CMK (cell line): Measurements from ENCODE around the gene PLCG2.
"Not testable (repeated sequence)": the region's sequence is repeated elsewhere in the genome, so short reads cannot be mapped to it uniquely, and the experiment has no call there.

Experiments
- DNase-seq: peaks from one replicate; pipeline ENCODE4 v3.0.0-alpha.2; 2010; ENCODE audit warnings: low read depth

PLCG2 gene

DNA sequence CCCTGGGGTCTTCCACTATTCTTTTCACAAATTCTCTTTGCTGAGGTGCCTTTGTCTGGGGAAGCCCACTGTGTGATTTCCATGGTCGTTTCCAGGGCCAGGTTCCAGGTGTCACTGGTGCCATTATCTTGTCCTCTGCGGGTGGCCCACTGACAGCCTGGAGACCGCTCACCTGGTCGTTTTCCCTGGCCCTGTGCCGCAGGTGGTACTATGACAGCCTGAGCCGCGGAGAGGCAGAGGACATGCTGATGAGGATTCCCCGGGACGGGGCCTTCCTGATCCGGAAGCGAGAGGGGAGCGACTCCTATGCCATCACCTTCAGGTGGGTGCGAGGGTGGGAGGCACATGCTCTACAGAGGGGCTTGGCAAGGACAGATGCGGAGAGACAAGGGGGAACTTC, 133.3 kb downstream of the PLCG2 start:
- no peak for DNase-seq

DNA sequence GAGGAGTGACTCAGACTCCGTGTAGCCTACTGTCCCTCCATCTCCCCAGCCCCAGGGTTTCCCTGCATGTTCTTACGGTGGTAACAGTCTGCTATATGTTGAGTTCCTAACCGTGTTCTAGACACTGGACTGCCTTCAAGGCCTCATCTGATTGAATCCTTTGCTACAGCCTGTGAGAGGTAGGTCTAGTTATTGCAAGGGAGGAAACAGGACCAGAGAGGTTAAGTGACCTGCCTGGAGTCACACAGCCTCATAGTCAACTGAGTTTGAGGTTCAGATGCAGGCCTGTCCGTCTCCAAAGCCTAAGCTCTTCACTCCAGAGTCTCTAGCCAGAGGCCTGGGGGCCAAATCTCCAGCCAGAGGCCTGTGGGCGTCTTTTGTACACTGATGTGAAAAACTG, 134.1 kb downstream of the PLCG2 start:
- DNase-seq: no peak

DNA sequence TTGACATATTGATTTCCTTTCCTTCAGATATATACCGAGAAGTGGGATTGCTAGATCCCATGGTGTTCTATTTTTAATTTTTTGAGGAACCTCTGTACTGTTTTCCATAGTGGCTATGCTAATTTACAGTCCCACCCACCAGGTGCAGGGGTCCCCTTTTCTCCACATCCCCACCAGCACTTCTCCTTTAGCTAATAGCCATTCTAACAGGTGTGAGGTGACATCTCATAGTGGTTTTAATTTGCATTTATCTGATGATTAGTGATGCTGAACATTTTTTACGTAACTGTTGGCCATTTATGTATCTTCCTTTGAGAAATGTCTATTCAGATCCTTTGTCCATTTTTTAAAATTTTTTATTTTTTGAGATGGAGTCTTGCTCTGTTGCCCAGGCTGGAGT, 138.3 kb downstream of the PLCG2 start:
- DNase-seq: no peak

DNA sequence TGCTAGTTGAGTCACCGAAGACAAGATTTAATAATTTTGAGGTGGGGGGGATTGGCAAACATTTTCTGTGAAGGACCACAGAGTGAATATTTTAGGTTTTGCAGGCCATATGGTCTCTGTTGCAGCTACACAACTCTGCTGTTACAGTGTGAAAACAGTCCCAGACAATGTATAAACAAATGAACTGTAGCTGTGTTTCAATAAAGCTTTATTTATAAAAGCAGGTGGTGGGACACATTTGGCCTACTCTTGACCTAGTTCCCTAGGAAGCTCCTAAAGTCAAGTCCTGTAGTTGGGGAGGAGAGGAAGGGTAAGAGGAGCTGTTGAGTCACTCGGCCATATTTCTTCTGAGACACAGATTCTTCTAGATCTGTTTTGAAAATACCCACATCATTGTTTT, 139.8 kb downstream of the PLCG2 start:
- no peak for DNase-seq

DNA sequence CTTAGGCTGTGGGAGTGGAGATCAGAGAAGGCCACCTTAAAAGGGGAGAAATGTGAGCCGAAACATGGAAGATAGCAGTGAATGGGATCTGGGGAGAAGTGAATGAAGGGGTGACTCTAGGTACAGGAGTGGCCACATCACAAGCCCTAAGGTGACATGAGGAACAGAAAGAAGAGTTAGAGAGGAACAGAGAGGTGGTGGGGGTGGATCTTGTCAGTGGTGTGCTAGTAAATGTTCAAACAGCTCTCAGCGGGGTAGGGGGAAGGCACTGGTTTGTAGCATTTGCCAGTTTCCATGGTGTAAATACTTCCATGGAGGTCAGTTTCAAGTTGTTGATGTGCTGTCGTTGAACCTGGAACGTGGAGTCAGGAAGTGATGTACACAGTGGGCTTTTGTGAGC, 141.4 kb downstream of the PLCG2 start:
- no peak for DNase-seq

DNA sequence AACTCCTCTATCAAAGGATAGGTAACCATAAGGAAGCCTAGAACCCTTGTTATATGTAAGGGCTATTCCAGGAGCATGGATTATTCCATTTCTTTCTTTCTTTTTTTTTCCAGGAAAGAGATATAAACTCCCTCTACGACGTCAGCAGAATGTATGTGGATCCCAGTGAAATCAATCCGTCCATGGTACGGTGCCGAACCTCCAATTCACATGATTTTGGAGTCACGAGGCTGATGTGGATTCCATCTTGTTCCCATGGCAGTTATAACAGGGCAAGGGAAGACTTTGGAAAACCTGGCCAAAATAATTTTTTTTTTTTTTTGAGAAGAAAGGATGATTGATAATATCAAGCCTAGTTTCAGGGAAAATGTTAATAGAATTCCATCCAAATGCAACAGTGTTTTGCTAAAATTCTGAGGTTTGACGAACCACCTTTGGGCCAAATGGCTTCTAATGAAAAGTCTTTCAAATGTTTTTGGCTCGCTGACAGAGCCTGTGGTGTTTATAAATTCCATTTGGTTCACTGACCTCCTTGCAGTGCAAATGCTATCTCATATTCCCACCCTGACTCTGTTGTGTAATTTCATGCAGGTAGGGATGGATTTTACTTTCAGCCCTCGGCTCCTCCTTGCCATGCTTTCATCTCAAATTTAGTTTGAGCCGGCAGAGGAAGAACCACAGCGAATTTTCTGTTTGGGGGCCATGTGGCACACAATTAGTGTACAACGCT, 142.2 kb downstream of the PLCG2 start:
- DNase-seq: no peak

DNA sequence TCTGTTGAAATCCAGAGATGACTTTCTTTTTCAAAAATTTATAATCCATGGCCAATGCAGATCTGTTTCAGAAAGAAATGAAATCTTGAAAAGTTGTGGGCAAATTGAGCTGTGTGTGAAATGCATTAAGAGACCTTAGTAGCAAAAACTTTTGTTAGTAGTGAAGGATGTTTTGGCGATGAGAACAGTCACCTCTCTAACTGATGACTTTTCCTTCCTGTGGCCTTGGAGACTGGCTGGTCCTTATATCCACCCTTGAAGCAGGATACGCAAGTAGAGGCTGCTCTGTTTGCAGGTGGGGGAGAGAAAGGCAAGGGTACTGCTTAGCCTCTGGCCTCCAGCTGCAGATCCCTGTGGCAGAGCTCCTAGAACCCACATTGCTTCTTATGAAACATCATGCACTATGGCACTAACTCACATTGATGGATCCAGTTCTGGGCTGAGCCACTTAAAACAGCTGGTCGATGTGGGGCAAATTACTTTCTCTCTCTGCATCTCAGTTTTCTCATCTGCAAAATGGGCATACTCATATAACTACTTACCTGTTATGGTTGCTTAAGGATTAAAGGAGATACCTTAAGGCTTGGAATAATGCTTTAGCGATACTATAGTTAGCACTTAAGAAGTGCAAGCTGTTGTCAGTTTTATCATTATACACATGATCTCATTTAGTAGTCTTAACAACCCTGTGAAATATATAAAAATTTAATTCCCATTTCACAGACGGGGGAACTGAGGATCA, 142.9 kb downstream of the PLCG2 start:
- DNase-seq: no peak

DNA sequence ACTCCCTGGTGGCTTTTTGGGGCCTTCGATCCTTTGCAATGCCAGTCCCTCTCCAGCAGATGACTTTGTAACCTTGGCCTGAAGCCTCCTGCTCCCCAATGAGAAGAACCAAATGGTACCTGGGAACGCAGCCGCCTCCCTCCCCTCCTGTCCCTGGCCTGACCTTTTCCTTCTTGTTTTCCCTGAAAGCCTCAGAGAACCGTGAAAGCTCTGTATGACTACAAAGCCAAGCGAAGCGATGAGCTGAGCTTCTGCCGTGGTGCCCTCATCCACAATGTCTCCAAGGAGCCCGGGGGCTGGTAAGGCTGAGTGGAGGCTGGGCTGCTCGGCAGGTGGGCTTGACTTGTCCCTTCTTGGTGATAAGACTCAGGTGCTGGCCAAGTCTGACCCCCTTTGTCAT, 144.2 kb downstream of the PLCG2 start:
- DNase-seq: no peak

DNA sequence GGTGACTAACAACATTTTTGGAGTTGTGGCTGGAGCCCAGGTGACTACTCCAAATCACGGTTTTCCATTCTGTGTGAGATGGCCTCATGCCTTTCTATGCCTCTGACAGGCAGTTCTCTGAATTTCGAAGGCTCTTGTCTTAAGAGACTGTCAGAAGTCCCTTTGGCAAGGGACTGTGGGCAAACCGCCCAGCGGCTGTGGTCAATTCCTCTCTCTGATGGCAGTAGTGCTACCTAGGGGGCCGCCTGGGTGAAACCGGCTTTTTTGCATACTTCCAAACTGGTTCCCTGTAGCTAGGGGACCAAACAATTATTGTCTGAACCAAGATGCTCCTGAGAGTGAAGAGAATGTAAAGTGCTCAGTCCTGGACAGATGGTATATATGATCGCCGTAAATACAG, 145.9 kb downstream of the PLCG2 start:
- no peak for DNase-seq

DNA sequence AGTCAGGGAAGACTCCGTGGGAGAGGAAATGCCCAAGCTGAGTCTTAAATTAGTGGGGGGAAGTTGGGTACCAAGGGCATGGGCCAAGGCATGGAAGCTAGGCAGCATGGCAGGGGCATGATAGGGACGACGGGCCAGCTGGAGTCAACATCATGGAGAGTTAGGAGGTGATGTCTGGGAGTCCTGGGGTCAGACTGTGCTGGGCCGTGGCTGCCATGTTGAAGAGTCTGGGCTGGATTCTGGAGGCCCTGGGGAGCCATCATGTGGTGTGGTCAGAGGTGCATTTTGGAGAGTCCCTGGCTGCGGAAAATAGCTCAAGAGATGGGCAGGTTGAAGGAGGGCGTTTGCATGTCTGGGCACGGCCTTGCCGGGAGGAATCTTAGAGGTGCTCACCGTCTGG, 146.9 kb downstream of the PLCG2 start:
- DNase-seq: no peak

DNA sequence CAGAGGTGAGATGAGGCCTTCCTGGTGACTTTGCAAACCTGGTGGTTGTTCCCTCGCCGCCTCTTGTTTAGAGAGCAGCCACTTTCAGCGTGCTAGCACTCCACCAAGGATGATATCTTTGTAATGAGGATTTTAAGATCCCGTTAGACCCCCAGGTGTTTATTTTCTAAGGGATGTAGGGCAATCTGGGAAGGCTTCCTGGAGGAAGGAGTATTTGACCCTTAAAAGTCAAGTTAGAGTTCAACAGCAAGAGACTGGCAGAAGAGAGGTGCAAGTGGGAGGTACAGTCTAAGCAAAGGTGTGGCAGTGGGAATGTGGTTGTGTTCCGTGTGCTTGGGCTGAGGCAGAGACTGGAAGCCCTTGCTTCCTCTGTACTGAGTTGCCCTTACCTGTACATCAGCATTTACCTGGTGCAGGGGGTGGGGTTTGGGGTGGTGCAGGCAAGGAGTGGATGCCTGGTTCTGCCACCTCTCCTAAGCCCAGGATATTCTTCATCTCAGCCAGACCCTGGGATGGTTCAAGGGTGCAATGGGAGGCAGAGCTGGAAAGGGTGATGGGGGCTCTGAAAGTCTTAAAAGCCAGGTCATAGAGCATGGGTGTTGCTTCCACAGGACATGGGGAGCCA, 148.6 kb downstream of the PLCG2 start:
- DNase-seq: no peak

DNA sequence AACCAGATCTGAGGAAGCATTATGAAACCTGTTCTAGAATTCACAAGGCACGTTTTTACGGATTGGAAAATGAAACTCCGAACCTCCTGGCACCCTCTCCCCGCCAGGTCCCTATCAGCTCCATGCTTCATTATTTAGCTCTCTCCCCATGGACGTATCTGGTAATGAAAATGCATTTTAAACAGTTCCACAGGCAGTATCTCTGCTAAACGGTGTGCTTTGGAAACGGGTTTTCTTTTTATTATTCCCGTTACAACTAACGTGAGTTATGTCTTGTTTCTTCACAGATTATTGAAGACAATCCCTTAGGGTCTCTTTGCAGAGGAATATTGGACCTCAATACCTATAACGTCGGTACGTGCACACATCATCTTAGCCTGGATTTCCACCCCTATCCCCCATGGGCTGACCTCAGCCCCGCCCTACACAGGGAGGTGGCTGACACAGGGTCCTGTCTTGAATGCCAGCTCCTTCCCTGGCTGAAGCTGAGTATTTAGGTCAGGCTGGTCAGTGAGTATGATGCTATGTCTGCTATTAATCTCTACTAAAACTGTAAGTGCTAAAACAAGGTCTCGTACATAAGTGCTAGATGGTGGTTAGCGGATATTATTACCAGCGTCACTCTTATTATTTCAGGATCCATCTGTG, 149.3 kb downstream of the PLCG2 start:
- DNase-seq: no peak

DNA sequence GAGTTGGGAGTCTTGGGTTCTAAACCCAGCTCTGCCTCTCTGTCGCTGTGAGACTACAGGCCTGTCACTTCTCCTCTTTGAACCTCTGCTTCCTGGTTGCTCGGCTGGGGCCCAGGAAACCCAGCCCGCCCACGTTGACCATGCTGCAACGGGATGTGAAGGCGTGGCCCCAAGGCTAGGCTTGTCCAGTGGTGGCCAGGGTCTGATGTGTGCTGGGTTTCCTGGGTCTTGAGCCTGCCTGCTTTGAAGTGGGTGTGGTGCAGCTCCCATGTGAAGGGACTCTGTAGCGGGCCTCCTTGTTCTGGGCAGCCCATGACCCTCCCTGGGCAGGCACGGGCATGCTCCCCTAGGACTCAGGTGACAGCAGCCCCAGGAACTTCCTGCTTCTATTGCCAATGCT, 149.9 kb downstream of the PLCG2 start:
- no peak for DNase-seq

DNA sequence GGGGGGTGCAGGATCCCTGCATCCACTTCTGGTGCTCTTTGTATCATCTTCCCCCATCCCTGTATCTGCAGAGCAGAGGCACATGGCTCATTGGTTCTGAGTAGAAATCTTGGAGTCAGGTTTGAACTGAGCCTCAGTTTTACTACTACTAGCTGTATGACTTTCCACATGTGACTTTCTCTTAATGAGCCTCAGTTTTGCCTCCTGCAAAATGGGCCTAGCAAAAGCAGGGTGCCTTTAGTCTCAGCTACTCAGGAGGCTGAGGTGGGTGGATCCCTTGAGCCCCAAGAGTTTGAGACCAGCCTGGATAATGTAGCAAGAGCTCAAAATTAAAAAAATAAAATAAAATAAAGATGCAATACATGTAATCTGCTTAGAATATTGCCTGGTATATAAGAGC, 150.8 kb downstream of the PLCG2 start:
- DNase-seq: no peak

DNA sequence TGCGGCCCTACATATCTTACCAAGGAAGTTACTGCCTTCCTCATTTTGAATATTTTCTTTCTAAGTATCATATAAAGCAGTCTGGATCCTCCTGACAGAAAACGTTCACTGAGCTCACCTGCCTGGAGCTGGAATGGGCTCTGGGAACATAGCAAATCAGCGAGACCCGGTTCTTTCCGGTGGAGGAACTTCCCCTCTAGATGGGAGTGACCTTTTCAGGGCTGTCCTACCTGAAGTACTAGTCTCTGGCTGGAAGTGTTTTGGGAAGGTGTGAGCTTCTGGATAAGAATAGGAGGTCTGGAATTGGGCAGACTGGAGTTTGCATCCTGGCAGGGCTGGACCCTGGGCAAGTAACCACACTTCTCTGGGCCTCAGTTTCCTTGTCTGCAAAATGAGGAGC, 152.8 kb downstream of the PLCG2 start:
- no peak for DNase-seq

DNA sequence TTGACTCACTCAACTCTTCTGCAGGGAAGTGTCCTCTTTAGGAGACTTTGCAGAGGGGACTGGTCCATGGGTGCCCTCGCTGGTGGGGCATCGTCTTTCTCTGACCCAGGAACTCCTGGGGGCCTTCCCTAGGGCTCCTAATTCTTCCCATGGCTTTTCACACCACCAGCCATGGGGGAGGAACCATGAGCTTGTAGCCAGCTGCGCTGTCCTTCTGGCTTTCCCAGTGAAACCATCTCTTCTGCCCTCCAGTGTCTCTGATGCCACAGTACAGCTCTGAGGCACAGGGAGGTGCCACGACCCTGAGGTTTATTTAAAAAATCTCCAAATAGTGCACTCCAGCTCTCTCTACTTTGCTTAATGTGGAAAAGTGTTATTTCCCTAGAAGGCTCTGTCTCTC, 153.6 kb downstream of the PLCG2 start:
- DNase-seq: no peak

DNA sequence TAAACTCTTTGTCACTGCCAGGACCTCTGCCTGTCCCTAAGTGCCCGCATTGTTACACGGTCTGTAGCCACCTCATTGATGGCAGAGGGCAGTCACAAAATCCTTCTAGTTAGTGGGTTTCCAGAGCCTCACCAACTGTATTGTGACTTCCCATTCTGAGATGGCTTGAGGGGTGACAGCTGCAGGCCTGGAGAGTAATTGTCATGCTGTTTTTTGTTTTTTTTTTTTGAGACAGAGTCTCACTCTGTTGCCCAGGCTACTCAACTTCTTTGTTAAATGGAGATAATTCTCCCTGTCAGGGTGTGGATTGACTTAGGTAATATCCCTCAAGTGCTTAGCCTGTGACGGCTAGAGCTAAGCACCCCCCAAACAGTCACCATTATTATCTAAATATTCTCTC, 154.3 kb downstream of the PLCG2 start:
- no peak for DNase-seq

DNA sequence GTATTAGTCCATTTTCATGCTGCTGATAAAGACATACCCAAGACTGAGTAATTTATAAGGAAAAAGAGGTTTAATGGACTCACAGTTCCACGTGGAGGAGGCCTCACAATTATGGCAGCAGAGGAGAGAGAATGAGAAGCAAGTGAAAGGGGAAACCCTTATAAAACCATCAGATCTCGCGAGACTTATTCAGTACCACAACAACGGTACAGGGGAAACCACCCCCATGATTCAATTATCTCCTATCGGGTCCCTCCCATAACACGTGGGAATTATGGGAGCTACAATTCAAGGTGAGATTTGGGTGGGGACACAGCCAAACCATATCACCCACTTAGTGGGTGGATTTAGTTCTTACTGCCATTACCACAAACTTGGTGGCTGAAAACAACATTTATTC, 155.6 kb downstream of the PLCG2 start:
- DNase-seq: not testable (repeated sequence)

DNA sequence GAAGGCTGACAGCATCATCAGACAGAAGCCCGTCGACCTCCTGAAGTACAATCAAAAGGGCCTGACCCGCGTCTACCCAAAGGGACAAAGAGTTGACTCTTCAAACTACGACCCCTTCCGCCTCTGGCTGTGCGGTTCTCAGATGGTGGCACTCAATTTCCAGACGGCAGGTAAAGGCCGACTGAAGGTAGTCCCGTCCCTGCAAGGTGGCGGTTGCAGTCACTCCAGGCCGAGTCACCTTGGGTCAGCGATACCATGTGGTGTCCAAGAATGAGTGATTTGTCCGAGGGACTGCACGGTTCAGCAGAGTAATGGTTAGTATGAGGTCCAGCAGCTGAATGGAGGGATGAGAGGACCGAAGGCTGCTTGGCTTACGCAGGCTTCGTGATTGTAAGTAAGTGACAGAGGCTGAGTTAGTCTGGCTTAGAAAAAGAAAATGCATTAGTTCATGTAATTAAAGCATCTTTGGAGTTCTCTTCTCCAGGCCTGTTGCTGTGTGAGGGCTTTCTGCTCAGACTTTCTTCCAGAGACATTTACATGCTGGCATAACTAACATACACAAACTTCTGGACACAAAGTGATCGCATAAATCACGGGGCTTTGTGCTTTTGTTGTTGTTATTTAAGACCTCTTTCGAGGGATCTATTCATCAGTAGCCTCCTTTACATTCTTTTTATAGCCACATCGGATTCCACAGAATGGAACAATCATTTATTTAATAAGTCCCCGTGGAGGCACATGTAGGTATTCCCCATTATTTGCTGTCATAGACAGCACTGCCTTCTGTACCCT, 157.3 kb downstream of the PLCG2 start:
- DNase-seq: no peak

DNA sequence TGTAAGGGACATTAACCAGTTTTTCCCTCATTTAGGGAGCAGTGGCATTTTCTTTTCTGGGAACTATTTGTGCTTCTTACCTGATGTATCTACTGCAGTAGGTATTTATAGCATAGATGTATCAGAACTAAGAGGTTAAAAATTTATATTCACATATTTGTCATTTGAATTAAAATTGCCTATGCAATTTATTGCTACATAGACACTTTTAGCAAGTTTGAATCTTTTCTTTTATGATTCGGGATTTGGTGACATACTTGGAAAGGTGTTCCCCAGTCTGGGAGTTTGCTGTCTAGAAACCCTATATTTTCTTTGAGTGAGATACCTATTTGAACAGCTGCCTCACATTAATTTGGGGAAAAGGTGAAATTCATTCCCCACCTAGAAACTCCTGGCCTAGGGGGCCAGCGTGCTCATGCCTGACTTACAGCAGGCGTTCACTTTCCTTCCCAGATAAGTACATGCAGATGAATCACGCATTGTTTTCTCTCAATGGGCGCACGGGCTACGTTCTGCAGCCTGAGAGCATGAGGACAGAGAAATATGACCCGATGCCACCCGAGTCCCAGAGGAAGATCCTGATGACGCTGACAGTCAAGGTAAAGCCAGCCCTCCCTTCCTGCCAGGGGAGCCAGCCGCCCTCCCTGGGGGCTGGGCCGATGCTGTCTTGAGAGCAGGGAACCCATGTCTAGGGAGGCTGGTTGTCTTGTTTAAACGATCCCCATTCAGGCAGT, 158.4 kb downstream of the PLCG2 start:
- no peak for DNase-seq
